GM23248 (cell line): ENCODE data around the gene TCF25.

Experiments used
- EZH2 ChIP-seq: fragments of 200-600 bp; sonication (generic); IDR thresholded peaks from 2 replicates; pipeline ENCODE4 v1.6.1; 2018; ENCODE audit warnings: antibody characterized with exemption, mild to moderate bottlenecking; ENCODE audit not compliant: insufficient read depth, poor library complexity, severe bottlenecking
- EZH2phosphoT487 ChIP-seq: fragments of 200-600 bp; sonication (generic); IDR thresholded peaks from 2 replicates; pipeline ENCODE4 v1.6.1; 2018; ENCODE audit warnings: antibody characterized with exemption, moderate library complexity, mild to moderate bottlenecking, low read depth; ENCODE audit not compliant: insufficient read depth

DNA sequence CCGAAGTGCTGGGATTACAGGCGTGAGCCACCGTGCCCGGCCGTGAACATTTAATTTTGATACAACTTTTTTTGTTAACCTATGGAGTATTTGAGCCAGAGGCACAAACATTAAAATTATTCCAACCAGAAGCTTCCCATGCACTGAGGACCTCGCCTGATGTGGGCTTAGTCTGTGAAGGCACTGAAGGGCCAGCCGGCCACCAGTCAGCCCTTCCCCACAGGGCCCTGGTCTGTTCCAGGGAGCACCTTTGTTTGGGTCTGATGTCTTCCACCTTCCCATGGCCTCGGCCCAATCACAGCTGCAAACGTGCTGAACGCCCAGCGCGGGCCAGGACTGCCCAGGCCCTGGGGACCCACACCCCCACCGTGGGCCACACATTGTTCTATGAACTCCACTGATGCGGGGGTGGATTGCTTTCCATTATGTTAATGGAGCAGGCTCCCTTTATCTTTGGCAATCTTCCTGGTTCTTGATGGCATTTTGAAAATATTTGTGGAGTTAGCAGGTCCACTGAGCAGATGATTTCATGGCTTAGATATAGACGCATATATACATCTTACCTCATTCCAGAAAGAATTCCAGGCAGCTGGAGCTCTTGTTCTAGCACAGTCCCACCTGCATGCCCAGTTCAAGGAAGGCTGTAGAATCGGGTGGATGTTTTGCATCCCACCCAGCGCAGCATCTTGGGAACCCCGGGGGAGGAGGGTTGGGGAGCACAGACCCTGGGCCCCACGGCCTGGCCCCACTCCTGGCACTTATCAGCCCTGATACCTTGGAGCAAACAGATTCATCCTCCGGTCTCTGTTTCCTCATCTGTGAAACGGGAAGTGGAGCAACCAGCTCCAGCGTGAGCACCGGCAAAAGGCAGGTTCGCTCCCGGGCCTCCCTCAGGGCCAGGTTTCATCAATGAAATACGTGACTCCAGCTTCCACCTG lies 30.7 kb upstream of the TCF25 start:
- TF ChIP-seq EZH2phosphoT487, result no peak
- no peak for TF ChIP-seq EZH2
